ENCODE results near the gene MAPKAPK3. TPM values are rescaled to one million over a fixed set of nuclear protein-coding genes. Genes with fewer than 3 reads are reported as not detected.

The MAPKAPK3 gene
- total and polyA plus RNA-seq, 2 donors from 2014 or later = 68.0 to 75.8 TPM

DNA sequence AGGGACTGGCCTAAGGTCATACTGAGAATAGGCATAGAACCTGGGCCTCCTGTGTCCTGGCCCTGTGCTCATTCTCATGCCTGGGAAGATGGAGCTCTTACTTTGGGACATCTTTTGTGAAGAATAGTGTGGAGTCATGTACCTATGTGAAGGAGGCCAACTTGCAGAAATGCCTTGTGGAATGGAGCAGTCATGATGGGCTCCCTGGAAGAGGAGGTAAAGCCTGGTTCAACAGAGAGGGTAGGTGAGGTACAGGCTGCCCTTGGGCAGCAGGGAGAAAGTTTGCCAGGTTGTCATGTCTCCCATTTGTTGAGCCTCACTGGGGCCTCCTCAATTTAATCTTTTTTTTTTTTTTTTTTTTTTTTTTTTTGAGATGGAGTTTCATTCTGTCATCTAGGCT, 18.1 kb downstream of the MAPKAPK3 start:
- peaks cover 0 to 20% (median 16%) of the 10 kb centered on the region in 3 donors for H3K4me1 ChIP-seq (ENCODE audit: control insufficient read depth in 2 of 3, insufficient read depth in 2 of 3, low read depth in 1 of 3, low read length in 3 of 3)
- no peak overlapping the region for H3K9ac ChIP-seq (ENCODE audit: low read length in 3 of 3)
- H3K9me3 ChIP-seq (ENCODE audit: control insufficient read depth in 2 of 3, insufficient read depth in 1 of 3, low read length in 3 of 3) = no peaks in the 10 kb centered on the region
- DNase-seq (no peak), FAIRE-seq (no peak)
- intact Hi-C loops (cut with DNase I) = no loop called here
- no peak overlapping the region for H3K27ac ChIP-seq (ENCODE audit: low read depth in 2 of 2, low read length in 2 of 2)
- no peaks in the 10 kb centered on the region for H3K27me3 ChIP-seq (ENCODE audit: control insufficient read depth, insufficient read depth, low read length)
- no peaks in the 10 kb centered on the region for H3K36me3 ChIP-seq (ENCODE audit: control insufficient read depth in 2 of 3, insufficient read depth in 3 of 3, low read length in 3 of 3)
- no peak overlapping the region for H3K4me3 ChIP-seq (ENCODE audit: low read length in 3 of 3)
- TF ChIP-seq, protein P1, sequence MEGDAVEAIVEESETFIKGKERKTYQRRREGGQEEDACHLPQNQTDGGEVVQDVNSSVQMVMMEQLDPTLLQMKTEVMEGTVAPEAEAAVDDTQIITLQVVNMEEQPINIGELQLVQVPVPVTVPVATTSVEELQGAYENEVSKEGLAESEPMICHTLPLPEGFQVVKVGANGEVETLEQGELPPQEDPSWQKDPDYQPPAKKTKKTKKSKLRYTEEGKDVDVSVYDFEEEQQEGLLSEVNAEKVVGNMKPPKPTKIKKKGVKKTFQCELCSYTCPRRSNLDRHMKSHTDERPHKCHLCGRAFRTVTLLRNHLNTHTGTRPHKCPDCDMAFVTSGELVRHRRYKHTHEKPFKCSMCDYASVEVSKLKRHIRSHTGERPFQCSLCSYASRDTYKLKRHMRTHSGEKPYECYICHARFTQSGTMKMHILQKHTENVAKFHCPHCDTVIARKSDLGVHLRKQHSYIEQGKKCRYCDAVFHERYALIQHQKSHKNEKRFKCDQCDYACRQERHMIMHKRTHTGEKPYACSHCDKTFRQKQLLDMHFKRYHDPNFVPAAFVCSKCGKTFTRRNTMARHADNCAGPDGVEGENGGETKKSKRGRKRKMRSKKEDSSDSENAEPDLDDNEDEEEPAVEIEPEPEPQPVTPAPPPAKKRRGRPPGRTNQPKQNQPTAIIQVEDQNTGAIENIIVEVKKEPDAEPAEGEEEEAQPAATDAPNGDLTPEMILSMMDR (IDR thresholded peaks at IDR 0.05; ENCODE audit: borderline replicate concordance, extremely low read depth, insufficient read depth) = no peak

GRCh38 chr3:50637011-50637410, 20.1 kb downstream of the MAPKAPK3 start:
- TF ChIP-seq, protein P1 (IDR thresholded peaks at IDR 0.05; ENCODE audit: borderline replicate concordance, extremely low read depth, insufficient read depth) = no peak
- Histone ChIP-seq H3K9ac (ENCODE audit: low read length in 3 of 3) (no peak overlapping the region), H3K4me3 (ENCODE audit: low read length in 3 of 3) (no peak overlapping the region), H3K36me3 (ENCODE audit: control insufficient read depth in 2 of 3, insufficient read depth in 3 of 3, low read length in 3 of 3) (peaks cover 0 to 14% (median 9%) of the 10 kb centered on the region in 3 donors), H3K4me1 (ENCODE audit: control insufficient read depth in 2 of 3, insufficient read depth in 2 of 3, low read depth in 1 of 3, low read length in 3 of 3) (peaks cover 0 to 9% (median 8%) of the 10 kb centered on the region in 3 donors), H3K9me3 (ENCODE audit: control insufficient read depth in 2 of 3, insufficient read depth in 1 of 3, low read length in 3 of 3) (no peaks in the 10 kb centered on the region), H3K27ac (ENCODE audit: low read depth in 2 of 2, low read length in 2 of 2) (no peak overlapping the region), H3K27me3 (ENCODE audit: control insufficient read depth, insufficient read depth, low read length) (no peaks in the 10 kb centered on the region)
- DNase-seq (no peak), FAIRE-seq (no peak)
- intact Hi-C loops (cut with DNase I) = no loop called here

DNA sequence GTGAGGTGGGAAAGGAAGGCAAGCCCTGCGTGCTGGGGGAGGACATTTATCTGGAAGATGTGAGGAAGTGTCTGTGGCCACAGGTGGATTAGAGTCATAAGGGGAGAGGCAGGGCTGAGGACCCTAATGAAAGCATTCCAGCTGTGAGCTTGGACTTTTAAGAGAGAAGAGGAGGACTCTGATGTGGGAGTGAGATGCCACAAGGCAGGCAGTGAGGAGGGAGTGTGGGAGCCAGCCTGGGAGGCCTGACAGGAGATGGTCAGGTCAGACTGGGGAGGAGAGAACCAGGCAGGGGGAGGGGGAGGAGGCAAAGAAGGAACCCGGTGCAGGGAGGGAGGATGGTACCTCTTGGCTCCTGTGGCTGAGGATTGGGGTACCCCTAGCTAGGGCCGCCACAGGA, 21.0 kb downstream of the MAPKAPK3 start:
- H3K4me3 ChIP-seq (ENCODE audit: low read length in 3 of 3) = no peak overlapping the region
- intact Hi-C loops (cut with DNase I) = no loop called here
- H3K27ac ChIP-seq (ENCODE audit: low read depth in 2 of 2, low read length in 2 of 2) = no peak overlapping the region
- TF ChIP-seq, protein P1 (IDR thresholded peaks at IDR 0.05; ENCODE audit: borderline replicate concordance, extremely low read depth, insufficient read depth) = no peak
- H3K9ac ChIP-seq (ENCODE audit: low read length in 3 of 3) = no peak overlapping the region
- H3K9me3 ChIP-seq (ENCODE audit: control insufficient read depth in 2 of 3, insufficient read depth in 1 of 3, low read length in 3 of 3) = no peaks in the 10 kb centered on the region
- no peaks in the 10 kb centered on the region for H3K27me3 ChIP-seq (ENCODE audit: control insufficient read depth, insufficient read depth, low read length)
- DNase-seq (no peak), FAIRE-seq (no peak)
- H3K36me3 ChIP-seq (ENCODE audit: control insufficient read depth in 2 of 3, insufficient read depth in 3 of 3, low read length in 3 of 3) = peaks cover 0 to 17% (median 9%) of the 10 kb centered on the region in 3 donors
- H3K4me1 ChIP-seq (ENCODE audit: control insufficient read depth in 2 of 3, insufficient read depth in 2 of 3, low read depth in 1 of 3, low read length in 3 of 3) = peaks cover 0 to 9% (median 8%) of the 10 kb centered on the region in 3 donors

DNA sequence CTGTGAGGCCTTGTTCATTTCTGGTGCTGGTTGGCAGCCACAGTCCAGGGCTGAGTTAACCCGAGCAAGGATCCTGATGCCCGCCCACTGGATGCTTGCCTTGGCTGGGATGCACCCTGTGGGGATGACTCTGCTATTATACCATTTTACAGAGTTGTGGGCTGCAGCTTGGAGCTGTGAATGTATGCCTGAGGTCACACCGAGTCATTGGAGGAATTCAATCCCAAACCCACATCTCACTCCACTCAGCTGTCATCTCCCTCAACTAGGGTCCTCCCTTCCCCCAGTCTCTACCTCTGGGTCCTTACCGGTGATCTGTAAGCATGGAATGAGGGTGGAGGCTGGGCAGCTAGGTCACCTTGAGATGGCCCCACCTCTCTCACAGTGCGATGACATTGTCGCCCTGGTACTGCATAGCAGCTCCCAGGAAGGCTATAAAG, 22.1 kb downstream of the MAPKAPK3 start:
- Histone ChIP-seq H3K4me1 (ENCODE audit: control insufficient read depth in 2 of 3, insufficient read depth in 2 of 3, low read depth in 1 of 3, low read length in 3 of 3) (peaks cover 0 to 9% (median 8%) of the 10 kb centered on the region in 3 donors), H3K4me3 (ENCODE audit: low read length in 3 of 3) (no peak overlapping the region), H3K27me3 (ENCODE audit: control insufficient read depth, insufficient read depth, low read length) (no peaks in the 10 kb centered on the region), H3K9ac (ENCODE audit: low read length in 3 of 3) (no peak overlapping the region), H3K36me3 (ENCODE audit: control insufficient read depth in 2 of 3, insufficient read depth in 3 of 3, low read length in 3 of 3) (peaks cover 0 to 26% (median 12%) of the 10 kb centered on the region in 3 donors), H3K27ac (ENCODE audit: low read depth in 2 of 2, low read length in 2 of 2) (peak overlapping the region; percentile 6 to 28), H3K9me3 (ENCODE audit: control insufficient read depth in 2 of 3, insufficient read depth in 1 of 3, low read length in 3 of 3) (no peaks in the 10 kb centered on the region)
- intact Hi-C loops (cut with DNase I) = no loop called here
- no peak for FAIRE-seq
- DNase-seq = no peak
- TF ChIP-seq, protein P1 (IDR thresholded peaks at IDR 0.05; ENCODE audit: borderline replicate concordance, extremely low read depth, insufficient read depth) = no peak

Measured in kidney (tissue), 14 donors.